Smooth muscle cell (in vitro differentiated cells): ENCODE results near the gene SAMD11. TPM values are rescaled to one million over a fixed set of nuclear protein-coding genes. Genes with fewer than 3 reads are reported as not detected.

Experiments used
- DNase-seq: peaks from one replicate; lab custom pipeline; 2025; ENCODE audit not compliant: unreplicated experiment; lab: John Stamatoyannopoulos, UW
- H2AFZ ChIP-seq: fragments of 200-600 bp; sonication (generic); 2 replicates; pipeline ENCODE4 v1.6.0; 2016; ENCODE audit warnings: antibody characterized with exemption, low read depth, mild to moderate bottlenecking
- H3F3A ChIP-seq: fragments of 200-600 bp; sonication (generic); 2 replicates; pipeline ENCODE4 v1.6.0; 2017; ENCODE audit warnings: antibody characterized with exemption, low read depth
- H3K27ac ChIP-seq: fragments of 200-600 bp; sonication (generic); 2 replicates; pipeline ENCODE4 v1.5.1; 2016; ENCODE audit warnings: low read depth, mild to moderate bottlenecking
- H3K27me3 ChIP-seq: fragments of 200-600 bp; sonication (generic); 2 replicates; pipeline ENCODE4 v1.6.1; 2016; ENCODE audit warnings: low read depth, mild to moderate bottlenecking
- H3K36me3 ChIP-seq: fragments of 200-600 bp; sonication (generic); 2 replicates; pipeline ENCODE4 v1.5.1; 2016; ENCODE audit warnings: low read depth
- H3K4me1 ChIP-seq: fragments of 200-600 bp; sonication (generic); 2 replicates; pipeline ENCODE4 v1.5.1; 2016; ENCODE audit warnings: low read depth
- H3K4me2 ChIP-seq: fragments of 200-600 bp; sonication (generic); 2 replicates; pipeline ENCODE4 v1.6.0; 2016; ENCODE audit warnings: mild to moderate bottlenecking
- H3K4me3 ChIP-seq: fragments of 200-600 bp; sonication (generic); 2 replicates; pipeline ENCODE4 v1.5.1; 2016; ENCODE audit warnings: mild to moderate bottlenecking
- H3K79me2 ChIP-seq: fragments of 200-600 bp; sonication (generic); 2 replicates; pipeline ENCODE4 v1.6.0; 2016; ENCODE audit warnings: low read depth, mild to moderate bottlenecking
- H3K9ac ChIP-seq: fragments of 200-600 bp; sonication (generic); 2 replicates; pipeline ENCODE4 v1.6.0; 2016; ENCODE audit warnings: low read depth
- H3K9me3 ChIP-seq: fragments of 200-600 bp; sonication (generic); replicated peaks from 2 replicates; pipeline ENCODE4 v1.5.1; 2016; ENCODE audit warnings: low read depth
- H4K20me1 ChIP-seq: fragments of 200-600 bp; sonication (generic); 2 replicates; pipeline ENCODE4 v1.6.0; 2016; ENCODE audit warnings: low read depth
- WGBS: methylation state at CpG from one replicate; pipeline ENCODE4 v1.1.7; 2016; ENCODE audit warnings: low lambda C conversion rate; 5-methylcytosine and 5-hydroxymethylcytosine counted together
- polyA plus RNA-seq: library from polyadenylated mRNA; unstranded; fragments of >200 nt; fragmentation: Nextera tagmentation; extraction: Ambion mirVana; gene quantifications from 2 replicates; pipeline ENCODE4 v1.2.1, GENCODE V29; 2016
- total RNA-seq: library from RNA; depleted of rRNA; stranded (reverse); fragments of >200 nt; gene quantifications from 2 replicates; pipeline ENCODE4 v1.2.3, GENCODE V29; 2014
- TF ChIP-seq, protein P1 (sequence below): fragments of 200-600 bp; sonication (generic); IDR thresholded peaks from 2 replicates; pipeline ENCODE4 v1.5.1; 2017; ENCODE audit warnings: borderline replicate concordance, mild to moderate bottlenecking, antibody characterized with exemption; ENCODE audit not compliant: insufficient read depth, poor library complexity, severe bottlenecking

Gene SAMD11
- total and polyA plus RNA-seq, 2 experiments from 2014 or later: 18.0 to 21.1 TPM

DNA sequence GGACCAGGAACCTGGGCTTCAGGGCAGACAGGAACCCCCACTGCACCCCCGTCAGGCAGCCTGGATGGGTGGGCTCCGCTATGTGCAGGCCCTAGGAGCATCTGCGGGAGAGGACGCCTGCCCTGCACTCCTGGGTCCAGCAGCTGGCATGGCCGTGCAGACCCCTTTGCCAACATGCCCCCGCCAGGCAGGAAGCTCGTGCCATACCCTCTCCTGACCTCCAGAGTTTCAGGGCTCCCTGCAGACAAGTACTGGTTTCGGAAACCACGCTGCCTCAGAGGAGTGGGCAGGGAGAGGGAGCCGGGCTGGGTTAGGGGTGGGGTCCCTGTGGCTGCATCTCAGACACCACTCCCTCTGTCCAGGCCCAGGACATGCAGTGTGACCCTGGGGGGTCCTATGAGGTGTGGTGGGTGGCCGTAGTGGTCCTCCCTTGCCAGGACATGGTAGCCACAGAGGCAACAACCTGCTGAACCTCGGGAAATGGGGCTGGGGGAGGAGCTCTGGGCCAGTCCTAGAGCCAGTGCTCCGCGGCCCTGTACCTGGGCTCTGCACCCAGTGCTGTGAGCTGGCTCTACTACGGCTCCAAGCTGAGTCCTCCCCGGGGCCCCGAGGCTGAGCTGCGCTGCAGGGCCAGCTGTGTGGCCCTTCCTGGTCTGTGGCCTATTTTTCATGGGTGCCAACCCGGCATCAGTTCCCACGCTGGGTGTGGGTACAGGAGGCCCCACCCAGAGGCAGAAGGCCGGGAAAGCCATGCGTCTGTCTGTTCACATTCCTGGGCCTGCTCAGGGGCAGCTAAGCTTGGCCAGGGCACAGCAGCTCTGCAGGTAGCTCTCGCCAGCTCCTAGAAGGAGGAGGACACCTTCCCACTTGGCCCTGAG, 44.0 kb downstream of the SAMD11 start:
- Histone ChIP-seq H3K4me2 (peak overlapping the region; percentile 85), H3K36me3 (no peaks in the 10 kb centered on the region), H3K9ac (no peak overlapping the region)

DNA sequence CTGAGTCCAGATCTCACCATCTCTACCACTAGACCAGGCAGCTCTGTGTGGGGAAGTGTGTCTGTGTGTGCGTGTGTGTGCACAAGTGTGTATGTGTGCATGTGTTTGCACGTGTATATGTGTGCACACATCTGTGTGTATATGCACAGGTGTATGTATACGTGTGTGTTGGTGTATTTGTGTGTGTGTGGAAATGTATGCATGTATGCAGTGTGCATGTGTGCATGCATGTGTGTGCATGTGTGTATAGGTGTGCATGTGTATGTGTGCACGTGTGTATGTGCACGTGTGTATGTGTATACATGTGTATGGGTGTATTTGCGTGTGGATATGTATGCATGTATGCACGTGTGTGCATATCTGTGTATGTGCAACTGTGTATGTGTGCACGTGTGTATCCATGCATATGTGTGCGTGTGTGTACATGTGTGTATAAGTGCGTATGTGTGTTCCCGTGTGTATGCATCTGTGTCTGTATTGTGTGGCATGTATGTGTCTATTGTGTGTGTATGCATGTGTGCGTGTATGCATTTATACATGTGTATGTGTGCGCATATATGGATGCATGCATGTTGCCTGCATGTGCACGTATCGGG, 45.6 kb downstream of the SAMD11 start:
- WGBS: 81% methylated on average over 15 of the region's 15 CpGs
- H3K36me3 ChIP-seq: no peaks in the 10 kb centered on the region
- no peak overlapping the region for H3K4me3 ChIP-seq
- H3K27ac ChIP-seq: no peak overlapping the region
- no peak overlapping the region for H3K9ac ChIP-seq
- no peaks in the 10 kb centered on the region for H3K79me2 ChIP-seq
- peaks cover 7% of the 10 kb centered on the region for H3K4me1 ChIP-seq
- H3K9me3 ChIP-seq: no peaks in the 10 kb centered on the region
- H3K27me3 ChIP-seq: peaks cover 9% of the 10 kb centered on the region
- no peak overlapping the region for H3K4me2 ChIP-seq
- TF ChIP-seq, protein P1, sequence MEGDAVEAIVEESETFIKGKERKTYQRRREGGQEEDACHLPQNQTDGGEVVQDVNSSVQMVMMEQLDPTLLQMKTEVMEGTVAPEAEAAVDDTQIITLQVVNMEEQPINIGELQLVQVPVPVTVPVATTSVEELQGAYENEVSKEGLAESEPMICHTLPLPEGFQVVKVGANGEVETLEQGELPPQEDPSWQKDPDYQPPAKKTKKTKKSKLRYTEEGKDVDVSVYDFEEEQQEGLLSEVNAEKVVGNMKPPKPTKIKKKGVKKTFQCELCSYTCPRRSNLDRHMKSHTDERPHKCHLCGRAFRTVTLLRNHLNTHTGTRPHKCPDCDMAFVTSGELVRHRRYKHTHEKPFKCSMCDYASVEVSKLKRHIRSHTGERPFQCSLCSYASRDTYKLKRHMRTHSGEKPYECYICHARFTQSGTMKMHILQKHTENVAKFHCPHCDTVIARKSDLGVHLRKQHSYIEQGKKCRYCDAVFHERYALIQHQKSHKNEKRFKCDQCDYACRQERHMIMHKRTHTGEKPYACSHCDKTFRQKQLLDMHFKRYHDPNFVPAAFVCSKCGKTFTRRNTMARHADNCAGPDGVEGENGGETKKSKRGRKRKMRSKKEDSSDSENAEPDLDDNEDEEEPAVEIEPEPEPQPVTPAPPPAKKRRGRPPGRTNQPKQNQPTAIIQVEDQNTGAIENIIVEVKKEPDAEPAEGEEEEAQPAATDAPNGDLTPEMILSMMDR: no peak
- no peak overlapping the region for H2AFZ ChIP-seq
- H4K20me1 ChIP-seq: no peaks in the 10 kb centered on the region
- H3F3A ChIP-seq: no peaks in the 10 kb centered on the region
- DNase-seq: no peak

More for the DNA sequence above, 44.0 kb downstream of the SAMD11 start:
- Histone ChIP-seq H3K27me3 (peaks cover 9% of the 10 kb centered on the region), H3K27ac (no peak overlapping the region), H3K4me3 (peak overlapping the region; percentile 60), H3K4me1 (peaks cover 7% of the 10 kb centered on the region), H3K9me3 (no peaks in the 10 kb centered on the region), H3K79me2 (no peaks in the 10 kb centered on the region), H3F3A (no peaks in the 10 kb centered on the region), H2AFZ (no peak overlapping the region), H4K20me1 (no peaks in the 10 kb centered on the region)
- DNase-seq: no peak
- WGBS: 83% methylated on average over 23 of the region's 23 CpGs
- TF ChIP-seq, protein P1: no peak

DNA sequence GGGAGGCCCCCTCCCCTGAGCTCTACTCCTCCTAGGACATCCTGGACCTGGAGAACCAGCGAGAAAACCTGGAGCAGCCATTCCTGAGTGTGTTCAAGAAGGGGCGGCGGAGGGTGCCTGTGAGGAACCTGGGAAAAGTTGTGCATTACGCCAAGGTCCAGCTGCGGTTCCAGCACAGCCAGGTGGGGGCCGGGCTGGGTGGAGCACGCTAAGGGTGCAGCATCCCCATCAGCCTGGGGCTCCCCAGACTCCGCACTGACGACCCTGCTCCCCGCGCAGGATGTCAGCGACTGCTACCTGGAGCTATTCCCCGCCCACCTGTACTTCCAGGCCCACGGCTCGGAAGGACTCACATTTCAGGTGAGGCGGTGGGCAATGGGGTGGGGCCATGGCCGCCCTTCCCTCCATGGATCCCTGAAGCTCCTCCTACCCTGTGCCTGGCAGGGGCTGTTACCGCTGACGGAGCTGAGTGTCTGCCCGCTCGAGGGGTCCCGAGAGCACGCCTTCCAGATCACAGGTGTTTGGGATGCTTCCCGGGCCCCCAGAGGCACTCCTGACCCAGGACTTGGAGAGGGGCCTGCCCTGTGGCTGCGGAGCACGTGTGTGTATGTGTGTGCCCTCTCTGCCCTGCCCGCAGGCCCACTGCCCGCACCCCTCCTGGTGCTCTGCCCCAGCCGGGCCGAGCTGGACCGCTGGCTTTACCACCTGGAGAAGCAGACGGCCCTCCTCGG, 46.7 kb downstream of the SAMD11 start:
- Histone ChIP-seq H2AFZ (no peak overlapping the region), H3K9ac (no peak overlapping the region), H3K4me1 (peaks cover 7% of the 10 kb centered on the region), H3K36me3 (no peaks in the 10 kb centered on the region), H3K27me3 (peaks cover 9% of the 10 kb centered on the region), H4K20me1 (no peaks in the 10 kb centered on the region), H3K4me3 (no peak overlapping the region), H3K9me3 (no peaks in the 10 kb centered on the region), H3F3A (no peaks in the 10 kb centered on the region), H3K27ac (no peak overlapping the region), H3K4me2 (no peak overlapping the region), H3K79me2 (no peaks in the 10 kb centered on the region)
- 65% methylated on average over 26 of the region's 33 CpGs for WGBS
- TF ChIP-seq, protein P1: no peak
- DNase-seq: no peak
